D341Med (cell line): ENCODE data around the gene CTCFL.

Experiments
- DNase-seq: peaks from one replicate; pipeline ENCODE4 v3.0.0; 2012; ENCODE audit warnings: low spot score

Gene CTCFL

GRCh38 chr20:57465486-57465885 lies 59.5 kb downstream of the CTCFL start:
- no peak for DNase-seq

DNA sequence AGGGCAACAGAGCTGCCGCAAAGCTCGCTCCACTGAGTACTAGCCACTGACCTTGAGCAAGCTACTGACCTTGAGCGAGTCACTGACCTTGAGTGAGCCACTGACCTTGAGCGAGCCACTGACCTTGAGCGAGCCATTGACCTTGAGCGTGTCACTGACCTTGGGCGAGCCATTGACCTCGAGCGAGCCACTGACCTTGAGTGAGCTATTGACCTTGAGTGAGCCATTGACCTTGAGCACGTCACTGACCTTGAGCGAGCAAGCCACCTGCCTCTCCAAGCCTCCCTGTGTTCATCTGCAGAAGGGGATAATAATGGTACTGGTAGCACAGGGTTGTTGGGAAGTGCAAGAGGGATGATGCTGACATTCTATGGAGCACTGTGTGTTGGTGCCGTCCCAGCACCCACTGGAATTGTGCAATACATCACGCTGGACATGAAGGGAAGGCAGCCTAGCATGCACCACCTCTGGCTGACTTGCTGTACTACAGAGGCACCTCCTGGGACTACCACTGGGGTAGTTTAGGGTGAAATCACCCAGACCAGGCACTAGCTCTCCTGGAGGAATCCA lies 60.2 kb downstream of the CTCFL start:
- no peak for DNase-seq

GRCh38 chr20:57462781-57463180 lies 62.2 kb downstream of the CTCFL start:
- DNase-seq: no peak

DNA sequence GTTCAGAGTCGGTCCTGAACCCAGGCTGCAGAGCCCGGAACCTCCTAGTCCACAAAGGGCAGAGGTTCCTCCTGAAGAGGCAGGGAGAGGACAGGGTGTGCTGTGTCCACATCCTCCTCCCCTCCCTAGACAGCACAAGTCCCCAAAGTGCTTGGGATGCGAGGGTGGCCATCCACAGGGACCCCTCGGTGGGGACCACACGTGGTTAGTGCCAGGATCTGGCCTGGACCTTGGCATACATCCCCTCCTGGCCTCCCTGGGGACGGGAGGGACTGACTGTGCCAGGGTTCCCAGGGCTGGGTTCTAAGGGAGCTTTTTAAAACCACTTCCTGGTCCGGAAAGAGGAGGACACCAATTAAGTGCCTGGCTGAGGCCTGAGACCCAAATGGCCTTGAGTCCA lies 63.2 kb downstream of the CTCFL start:
- DNase-seq: no peak

- no peak for DNase-seq
Observed at GRCh38 chr20:57460781-57461465, 64.0 kb downstream of the CTCFL start.

- no peak for DNase-seq
Observed at GRCh38 chr20:57459897-57460296, 65.0 kb downstream of the CTCFL start.

GRCh38 chr20:57459278-57459677 lies 65.7 kb downstream of the CTCFL start:
- no peak for DNase-seq

- no peak for DNase-seq
Observed at GRCh38 chr20:57458400-57459160, 66.4 kb downstream of the CTCFL start.

DNA sequence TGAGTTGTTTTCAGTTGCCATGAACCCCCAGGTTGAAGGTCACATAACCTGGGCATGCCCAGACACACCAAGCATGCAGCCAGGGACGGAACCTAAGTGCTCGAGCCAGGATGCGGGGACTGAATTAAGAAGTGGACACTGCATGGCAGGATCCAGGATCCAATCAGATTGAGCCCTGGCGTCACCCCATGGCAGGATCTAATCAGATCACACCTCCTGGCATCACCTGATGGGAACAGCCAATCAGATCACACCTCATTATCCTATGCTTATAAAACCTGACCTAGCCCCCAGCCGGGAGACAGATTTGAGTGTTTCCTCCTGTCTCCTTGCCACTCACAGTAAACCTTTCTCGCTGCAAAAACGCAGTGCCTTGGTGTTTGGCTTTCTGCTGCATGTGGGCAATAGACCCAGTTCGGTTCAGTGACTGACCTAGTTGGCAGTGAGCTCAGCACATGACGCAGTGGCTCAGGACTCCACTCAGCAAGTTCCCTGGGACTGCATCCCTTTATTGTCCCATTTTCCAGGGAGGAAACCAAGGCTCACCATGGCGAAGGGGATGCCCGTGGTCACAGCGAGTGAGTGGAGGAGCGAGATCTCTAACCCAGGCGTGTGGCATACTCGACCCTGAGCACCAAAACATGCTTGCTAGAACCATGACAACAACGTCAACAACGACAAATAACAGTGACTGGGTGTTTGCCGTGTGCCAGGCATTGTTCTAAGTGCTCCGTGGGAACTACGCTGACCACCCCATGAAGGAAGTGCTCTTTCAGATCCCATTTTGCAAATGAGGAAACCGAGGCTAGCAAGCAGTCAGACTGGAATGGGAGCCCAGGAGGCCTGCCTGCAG lies 67.5 kb downstream of the CTCFL start:
- no peak for DNase-seq

DNA sequence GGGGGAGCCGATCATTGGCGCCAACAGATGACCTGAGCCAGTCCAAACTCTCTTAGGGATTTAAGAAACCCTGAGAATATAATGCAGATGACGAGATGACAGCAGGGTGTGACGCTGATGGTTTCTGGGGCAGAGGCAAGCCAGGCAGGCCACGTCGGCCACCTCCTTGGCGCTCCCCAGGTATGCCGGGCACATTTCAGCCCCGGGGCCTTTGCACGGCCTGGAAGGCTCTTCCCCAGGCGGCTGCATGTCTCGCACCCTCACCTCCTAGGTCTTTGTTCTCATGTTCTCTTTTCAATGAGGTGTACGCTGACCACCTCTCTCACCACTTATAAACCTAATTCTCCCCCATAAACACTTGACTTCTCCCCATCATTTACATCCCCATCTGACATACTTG lies 68.8 kb downstream of the CTCFL start:
- DNase-seq: no peak

- DNase-seq: no peak
Observed at GRCh38 chr20:57455386-57455785, 69.6 kb downstream of the CTCFL start.

- DNase-seq: no peak
Observed at GRCh38 chr20:57451795-57452661, 72.9 kb downstream of the CTCFL start.

DNA sequence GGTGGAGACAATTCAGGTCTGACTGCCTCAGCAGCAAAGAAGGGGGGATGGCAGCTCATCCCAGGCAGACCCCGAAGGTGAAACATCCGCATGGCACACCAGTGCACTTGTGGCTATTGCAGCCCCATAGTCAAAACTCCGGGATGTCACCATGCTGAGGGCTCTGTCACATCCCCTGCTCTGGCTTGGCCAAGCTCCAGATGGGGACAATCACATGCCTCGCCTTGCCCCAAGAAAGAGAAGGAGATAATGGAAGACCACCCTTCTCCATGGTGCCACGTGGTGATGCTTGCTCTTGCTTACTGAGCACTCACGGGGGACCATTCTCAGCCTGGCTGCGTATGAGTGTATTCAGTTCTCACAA lies 73.5 kb downstream of the CTCFL start:
- no peak for DNase-seq

- DNase-seq: no peak
Observed at GRCh38 chr20:57450931-57451330, 74.0 kb downstream of the CTCFL start.

DNA sequence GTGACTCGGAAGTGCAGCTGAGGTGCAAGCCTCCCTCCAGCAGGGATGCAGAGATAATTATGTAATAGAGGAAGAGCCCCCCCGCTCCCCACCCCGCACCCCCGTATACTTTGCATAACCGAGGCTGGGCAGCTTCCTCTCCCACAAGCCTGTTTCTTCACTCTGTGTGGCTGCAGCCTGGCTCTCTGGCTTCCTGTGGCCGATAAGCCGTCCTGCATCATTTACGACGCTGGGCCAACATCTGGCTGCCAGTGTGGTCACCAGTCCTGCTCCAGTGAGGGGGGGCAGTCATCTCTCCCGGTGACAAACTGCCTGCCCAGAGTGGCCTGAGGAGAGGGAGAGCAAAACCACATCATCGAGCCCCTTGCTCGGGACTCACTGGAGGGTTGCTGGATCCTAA lies 74.5 kb downstream of the CTCFL start:
- no peak for DNase-seq

GRCh38 chr20:57449398-57450354 lies 75.3 kb downstream of the CTCFL start:
- DNase-seq: no peak

- DNase-seq: no peak
Observed at GRCh38 chr20:57448764-57449354, 76.1 kb downstream of the CTCFL start.
